Measurements from ENCODE around the gene RCAN2. TPM values are rescaled to one million over a fixed set of nuclear protein-coding genes. Genes with fewer than 3 reads are reported as not detected.

The RCAN2 gene
- total and polyA plus RNA-seq, 4 experiments from 2014 or later: 0.06 to 0.21 TPM; not detected in 2

DNA sequence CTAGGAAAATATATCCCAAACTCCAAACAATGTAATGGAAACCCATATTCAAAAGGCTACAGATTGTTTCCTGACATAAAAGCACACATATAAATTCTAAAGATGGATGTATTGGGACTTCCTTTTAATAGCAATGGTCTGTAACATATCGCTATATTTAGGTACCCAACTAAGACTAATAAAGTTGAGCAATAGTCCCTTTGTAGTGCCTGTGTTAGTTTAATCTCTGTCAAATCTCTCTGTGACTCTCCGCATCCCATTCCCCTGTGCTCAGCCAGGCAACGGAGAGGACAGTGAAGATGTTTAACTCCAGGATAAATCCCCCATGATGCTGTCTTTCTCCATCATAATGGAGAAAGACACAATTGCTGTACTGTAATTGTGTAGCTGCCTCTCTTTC lies 19.0 kb downstream of the RCAN2 start:
- DNase-seq: no peak
- intact Hi-C loops (cut with micrococcal nuclease): no loop called here
- no peaks in the 10 kb centered on the region for H3K36me3 Mint-ChIP-seq
- H3K27me3 ChIP-seq (ENCODE audit: insufficient read depth, low read length): no peaks in the 10 kb centered on the region
- H3K4me3 ChIP-seq (ENCODE audit: low read length in 2 of 2): no peak overlapping the region
- H3K4me1 Mint-ChIP-seq: no peaks in the 10 kb centered on the region
- H3K9me3 Mint-ChIP-seq: peaks cover 0 to 2% (median 0%) of the 10 kb centered on the region in 8 donors
- no peaks in the 10 kb centered on the region for H3K4me1 ChIP-seq (ENCODE audit: insufficient read depth, low read length)
- ChIA-PET POLR2A (ENCODE audit: partially characterized antibody) (no interaction called here), CTCF (ENCODE audit: partially characterized antibody) (no interaction called here)
- no peaks in the 10 kb centered on the region for H3K9me3 ChIP-seq (ENCODE audit: control insufficient read depth in 1 of 2, low read length in 2 of 2)
- H3K27me3 Mint-ChIP-seq: peaks cover 15 to 18% of the 10 kb centered on the region in 2 donors
- no peak overlapping the region for H3K27ac ChIP-seq (ENCODE audit: low read depth, low read length)
- H3K36me3 ChIP-seq (ENCODE audit: insufficient read depth, low read length): no peaks in the 10 kb centered on the region
- no peak overlapping the region for H3K4me3 Mint-ChIP-seq
- H3K27ac Mint-ChIP-seq: no peak overlapping the region

DNA sequence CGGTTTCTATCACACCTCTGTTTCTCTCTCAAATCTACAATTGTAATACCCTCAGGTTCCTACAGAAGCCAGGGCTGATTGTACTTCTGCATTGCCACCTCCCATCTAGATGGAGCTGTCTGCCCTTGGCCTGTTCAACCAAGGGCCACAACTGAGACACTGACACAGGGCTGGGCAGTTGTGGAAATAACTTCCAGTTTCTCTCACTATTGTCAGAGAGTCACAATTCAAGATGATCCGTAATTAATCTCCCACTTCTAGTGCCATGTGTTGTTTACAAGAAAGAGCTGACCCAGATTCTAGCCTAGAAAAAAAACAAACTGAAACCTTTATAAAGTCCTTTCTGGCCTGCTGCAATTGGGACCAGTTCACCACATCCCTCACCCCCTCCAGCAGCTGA lies 22.2 kb downstream of the RCAN2 start:
- H3K4me1 ChIP-seq (ENCODE audit: insufficient read depth, low read length): no peaks in the 10 kb centered on the region
- no peaks in the 10 kb centered on the region for H3K27me3 ChIP-seq (ENCODE audit: insufficient read depth, low read length)
- H3K4me3 Mint-ChIP-seq: no peak overlapping the region
- H3K9me3 Mint-ChIP-seq: peaks cover 0 to 2% (median 0%) of the 10 kb centered on the region in 8 donors
- H3K4me3 ChIP-seq (ENCODE audit: low read length in 2 of 2): no peak overlapping the region
- H3K36me3 ChIP-seq (ENCODE audit: insufficient read depth, low read length): no peaks in the 10 kb centered on the region
- no peaks in the 10 kb centered on the region for H3K36me3 Mint-ChIP-seq
- ChIA-PET CTCF (ENCODE audit: partially characterized antibody) (no interaction called here), POLR2A (ENCODE audit: partially characterized antibody) (no interaction called here)
- no peaks in the 10 kb centered on the region for H3K4me1 Mint-ChIP-seq
- H3K27ac ChIP-seq (ENCODE audit: low read depth, low read length): no peak overlapping the region
- H3K27ac Mint-ChIP-seq: no peak overlapping the region
- H3K27me3 Mint-ChIP-seq: peaks cover 9 to 14% of the 10 kb centered on the region in 2 donors
- H3K9me3 ChIP-seq (ENCODE audit: control insufficient read depth in 1 of 2, low read length in 2 of 2): no peaks in the 10 kb centered on the region
- no peak for DNase-seq
- intact Hi-C loops (cut with micrococcal nuclease): no loop called here

DNA sequence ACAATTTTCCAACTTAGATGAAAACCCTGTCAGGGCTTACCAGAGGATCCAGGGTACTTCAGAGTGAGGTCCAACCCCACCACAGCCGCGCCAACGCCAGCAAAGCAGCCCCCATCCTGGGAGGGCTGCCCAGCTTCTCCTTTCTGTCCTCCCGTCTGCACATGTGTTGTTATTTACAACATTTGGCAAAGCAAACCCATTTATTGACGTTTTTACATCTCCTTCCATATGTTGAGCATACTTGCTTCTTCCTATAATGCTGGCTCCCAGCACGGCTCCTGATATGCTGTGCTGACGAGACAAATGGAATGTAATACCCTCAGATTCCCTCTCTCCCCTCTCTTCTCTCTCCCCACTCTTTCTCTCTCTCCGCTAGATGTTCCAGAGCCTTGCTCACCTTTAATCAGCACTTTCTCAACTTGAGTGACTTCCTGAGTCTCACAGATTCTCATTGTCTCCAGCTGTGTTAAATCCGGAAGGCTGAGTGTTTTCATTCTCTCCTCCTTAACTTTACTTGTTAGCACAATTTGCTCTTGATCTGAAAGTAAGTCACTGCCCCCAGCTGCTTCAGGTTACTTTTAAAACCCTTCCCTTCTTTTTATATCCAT lies 22.7 kb downstream of the RCAN2 start:
- intact Hi-C loops (cut with micrococcal nuclease): no loop called here
- peaks cover 6 to 11% of the 10 kb centered on the region in 2 donors for H3K27me3 Mint-ChIP-seq
- no peak overlapping the region for H3K4me3 Mint-ChIP-seq
- Histone ChIP-seq H3K9me3 (ENCODE audit: control insufficient read depth in 1 of 2, low read length in 2 of 2) (no peaks in the 10 kb centered on the region), H3K4me3 (ENCODE audit: low read length in 2 of 2) (no peak overlapping the region), H3K4me1 (ENCODE audit: insufficient read depth, low read length) (no peaks in the 10 kb centered on the region), H3K27me3 (ENCODE audit: insufficient read depth, low read length) (no peaks in the 10 kb centered on the region), H3K27ac (ENCODE audit: low read depth, low read length) (no peak overlapping the region), H3K36me3 (ENCODE audit: insufficient read depth, low read length) (no peaks in the 10 kb centered on the region)
- DNase-seq: no peak
- CTCF ChIA-PET (ENCODE audit: partially characterized antibody): no interaction called here
- H3K9me3 Mint-ChIP-seq: peaks cover 0 to 2% (median 0%) of the 10 kb centered on the region in 8 donors
- no peaks in the 10 kb centered on the region for H3K4me1 Mint-ChIP-seq
- no peaks in the 10 kb centered on the region for H3K36me3 Mint-ChIP-seq
- POLR2A ChIA-PET (ENCODE audit: partially characterized antibody): no interaction called here
- no peak overlapping the region for H3K27ac Mint-ChIP-seq

DNA sequence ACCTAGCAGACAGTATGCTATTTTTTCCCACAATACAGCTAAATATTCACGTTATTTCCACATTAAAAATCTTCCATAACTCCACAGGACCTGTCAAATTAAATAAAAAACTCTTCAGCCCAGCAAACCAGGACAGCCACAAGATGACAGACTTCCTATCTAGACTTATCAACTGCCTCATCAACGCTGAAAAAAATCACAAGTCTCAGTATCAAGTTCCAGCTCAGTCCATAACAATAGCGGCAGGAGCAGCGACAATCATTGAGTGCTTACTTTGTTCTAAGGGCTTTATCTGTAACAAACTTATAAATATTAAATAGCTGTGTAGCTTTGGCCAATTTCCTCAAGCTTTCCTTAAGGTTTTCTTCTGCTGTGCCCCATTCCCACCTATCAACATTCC lies 24.7 kb downstream of the RCAN2 start:
- Histone ChIP-seq H3K4me1 (ENCODE audit: insufficient read depth, low read length) (no peaks in the 10 kb centered on the region), H3K4me3 (ENCODE audit: low read length in 2 of 2) (no peak overlapping the region), H3K27me3 (ENCODE audit: insufficient read depth, low read length) (no peaks in the 10 kb centered on the region), H3K27ac (ENCODE audit: low read depth, low read length) (no peak overlapping the region), H3K36me3 (ENCODE audit: insufficient read depth, low read length) (no peaks in the 10 kb centered on the region), H3K9me3 (ENCODE audit: control insufficient read depth in 1 of 2, low read length in 2 of 2) (no peaks in the 10 kb centered on the region)
- H3K4me1 Mint-ChIP-seq: no peaks in the 10 kb centered on the region
- no peak overlapping the region for H3K4me3 Mint-ChIP-seq
- ChIA-PET POLR2A (ENCODE audit: partially characterized antibody) (no interaction called here), CTCF (ENCODE audit: partially characterized antibody) (no interaction called here)
- DNase-seq: no peak
- no peaks in the 10 kb centered on the region for H3K36me3 Mint-ChIP-seq
- no peak overlapping the region for H3K27ac Mint-ChIP-seq
- H3K27me3 Mint-ChIP-seq: peaks cover 9 to 15% of the 10 kb centered on the region in 2 donors
- no peaks in the 10 kb centered on the region for H3K9me3 Mint-ChIP-seq
- intact Hi-C loops (cut with micrococcal nuclease): no loop called here

DNA sequence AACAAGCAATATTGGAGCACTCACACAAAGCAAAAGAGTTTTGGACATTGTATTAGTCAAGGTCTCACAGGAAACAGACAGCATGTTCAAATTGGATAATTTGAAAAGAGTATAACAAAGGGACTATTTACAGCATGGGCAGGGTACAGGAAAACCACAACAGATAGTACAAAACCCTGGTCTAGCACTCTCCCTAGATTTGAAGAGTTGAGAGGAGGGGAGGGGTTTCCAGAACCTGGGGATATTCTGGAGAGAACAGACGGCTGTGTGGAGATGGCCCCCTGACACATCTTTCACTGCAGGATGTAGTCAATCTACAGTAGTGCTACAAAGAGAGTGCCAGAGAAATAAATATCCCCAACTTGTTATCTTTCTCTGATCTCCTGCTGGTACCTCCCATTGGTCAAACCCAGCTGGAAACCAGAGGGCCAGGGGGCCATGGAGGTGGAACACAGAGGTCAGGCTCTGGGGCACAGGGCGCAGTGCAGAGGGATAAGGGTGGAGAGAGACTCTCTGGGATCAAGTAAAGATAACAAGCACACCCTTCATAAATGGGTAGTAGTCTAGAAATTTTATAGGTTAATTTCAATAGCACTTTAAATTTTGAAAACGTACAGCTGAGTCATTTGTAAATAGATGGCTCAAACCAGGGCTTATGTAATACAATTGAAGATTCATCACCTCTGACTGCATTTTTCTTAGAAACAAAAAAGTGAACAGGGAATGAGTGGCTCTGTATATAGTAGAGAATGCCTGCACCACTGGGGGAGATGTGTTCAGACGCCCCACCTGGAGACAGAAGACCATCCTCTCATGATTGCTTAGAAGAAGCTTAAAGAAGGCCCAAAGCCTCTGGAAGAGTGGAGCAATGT lies 25.7 kb downstream of the RCAN2 start:
- Histone ChIP-seq H3K9me3 (ENCODE audit: control insufficient read depth in 1 of 2, low read length in 2 of 2) (no peaks in the 10 kb centered on the region), H3K4me1 (ENCODE audit: insufficient read depth, low read length) (no peaks in the 10 kb centered on the region), H3K36me3 (ENCODE audit: insufficient read depth, low read length) (no peaks in the 10 kb centered on the region), H3K27ac (ENCODE audit: low read depth, low read length) (no peak overlapping the region), H3K27me3 (ENCODE audit: insufficient read depth, low read length) (no peaks in the 10 kb centered on the region), H3K4me3 (ENCODE audit: low read length in 2 of 2) (no peak overlapping the region)
- no peaks in the 10 kb centered on the region for H3K9me3 Mint-ChIP-seq
- CTCF ChIA-PET (ENCODE audit: partially characterized antibody): no interaction called here
- no peaks in the 10 kb centered on the region for H3K36me3 Mint-ChIP-seq
- no peak overlapping the region for H3K27ac Mint-ChIP-seq
- H3K4me3 Mint-ChIP-seq: no peak overlapping the region
- POLR2A ChIA-PET (ENCODE audit: partially characterized antibody): no interaction called here
- intact Hi-C loops (cut with micrococcal nuclease): no loop called here
- no peak for DNase-seq
- H3K4me1 Mint-ChIP-seq: no peaks in the 10 kb centered on the region
- peaks cover 5 to 12% of the 10 kb centered on the region in 2 donors for H3K27me3 Mint-ChIP-seq

DNA sequence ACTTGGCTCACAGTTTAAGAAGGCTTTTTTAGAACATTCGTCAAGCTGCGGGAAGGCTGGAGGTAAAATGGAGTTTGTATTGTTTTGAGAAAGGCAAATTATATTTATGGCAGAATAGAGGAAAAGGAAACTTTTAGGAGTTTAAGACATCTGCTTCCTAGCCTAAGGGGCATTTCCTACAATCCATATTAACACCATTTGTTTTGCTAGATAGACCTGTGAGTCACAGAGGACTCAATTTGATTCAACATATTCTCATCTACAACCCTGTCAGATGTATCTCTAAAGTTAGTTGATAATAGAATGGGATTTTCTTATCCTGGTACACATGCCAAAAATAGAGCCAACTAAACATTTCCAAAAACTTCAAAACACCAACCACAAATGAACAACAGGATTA lies 35.0 kb downstream of the RCAN2 start:
- no peak overlapping the region for H3K27ac ChIP-seq (ENCODE audit: low read depth, low read length)
- ChIA-PET CTCF (ENCODE audit: partially characterized antibody) (no interaction called here), POLR2A (ENCODE audit: partially characterized antibody) (no interaction called here)
- no peaks in the 10 kb centered on the region for H3K36me3 Mint-ChIP-seq
- intact Hi-C loops (cut with micrococcal nuclease): no loop called here
- H3K4me3 Mint-ChIP-seq: no peak overlapping the region
- no peak overlapping the region for H3K27ac Mint-ChIP-seq
- H3K4me3 ChIP-seq (ENCODE audit: low read length in 2 of 2): no peak overlapping the region
- no peaks in the 10 kb centered on the region for H3K9me3 ChIP-seq (ENCODE audit: control insufficient read depth in 1 of 2, low read length in 2 of 2)
- H3K4me1 Mint-ChIP-seq: no peaks in the 10 kb centered on the region
- no peaks in the 10 kb centered on the region for H3K4me1 ChIP-seq (ENCODE audit: insufficient read depth, low read length)
- no peaks in the 10 kb centered on the region for H3K9me3 Mint-ChIP-seq
- H3K36me3 ChIP-seq (ENCODE audit: insufficient read depth, low read length): no peaks in the 10 kb centered on the region
- no peak for DNase-seq
- H3K27me3 Mint-ChIP-seq: peaks cover 10 to 17% of the 10 kb centered on the region in 2 donors
- H3K27me3 ChIP-seq (ENCODE audit: insufficient read depth, low read length): no peaks in the 10 kb centered on the region

DNA sequence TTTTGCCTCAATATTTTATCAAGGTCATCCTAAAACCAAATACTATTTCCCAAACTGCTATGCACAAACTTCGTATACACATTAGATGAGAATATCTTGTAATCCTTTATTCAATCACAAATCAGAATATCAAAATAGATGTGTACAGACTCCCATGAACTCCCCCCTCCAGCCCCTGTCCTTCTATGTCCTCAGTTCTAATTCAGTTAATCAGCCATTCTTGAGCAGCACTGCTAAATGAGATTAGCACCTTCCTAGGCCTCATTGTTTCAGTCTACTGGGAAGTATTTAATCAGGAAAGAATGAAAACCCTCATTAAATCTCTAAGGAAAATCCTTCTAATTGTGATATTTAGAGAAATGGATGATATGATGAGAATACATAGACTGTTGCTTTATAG lies 36.6 kb downstream of the RCAN2 start:
- ChIA-PET CTCF (ENCODE audit: partially characterized antibody) (no interaction called here), POLR2A (ENCODE audit: partially characterized antibody) (no interaction called here)
- no peak for DNase-seq
- H3K4me3 Mint-ChIP-seq: no peak overlapping the region
- no peaks in the 10 kb centered on the region for H3K4me1 Mint-ChIP-seq
- H3K9me3 ChIP-seq (ENCODE audit: control insufficient read depth in 1 of 2, low read length in 2 of 2): no peaks in the 10 kb centered on the region
- no peaks in the 10 kb centered on the region for H3K4me1 ChIP-seq (ENCODE audit: insufficient read depth, low read length)
- H3K27ac ChIP-seq (ENCODE audit: low read depth, low read length): no peak overlapping the region
- H3K4me3 ChIP-seq (ENCODE audit: low read length in 2 of 2): no peak overlapping the region
- peaks cover 10 to 17% of the 10 kb centered on the region in 2 donors for H3K27me3 Mint-ChIP-seq
- H3K9me3 Mint-ChIP-seq: peaks cover 0 to 3% (median 0%) of the 10 kb centered on the region in 8 donors
- no peak overlapping the region for H3K27ac Mint-ChIP-seq
- intact Hi-C loops (cut with micrococcal nuclease): no loop called here
- H3K36me3 ChIP-seq (ENCODE audit: insufficient read depth, low read length): no peaks in the 10 kb centered on the region
- H3K36me3 Mint-ChIP-seq: no peaks in the 10 kb centered on the region
- no peaks in the 10 kb centered on the region for H3K27me3 ChIP-seq (ENCODE audit: insufficient read depth, low read length)

Data from CD4-positive, alpha-beta memory T cell (primary cell).